Tibial artery (tissue), 4 donors: ENCODE results near the gene PCGF2.
A peak's percentile ranks its signal among the peaks of the same experiment; 100 is the strongest.

Source experiments
- DNase-seq, 2 donors: peaks; one replicate each; pipeline ENCODE4 v3.0.0-alpha.2; 2019
- H3K27ac ChIP-seq, 2 donors: fragments of 200-600 bp; sonication (generic) in 1 of 2; 1 replicate in 1 of 2; 2 replicates in 1 of 2; pipeline ENCODE4 v1.5.1; 2018 to 2019; ENCODE audit warnings: mild to moderate bottlenecking in 1 of 2
- H3K27me3 ChIP-seq, 2 donors: fragments of 200-600 bp; sonication (generic) in 1 of 2; one replicate each; pipeline versions ENCODE4 v1.5.1 to v1.6.0; 2016 to 2019
- H3K36me3 ChIP-seq, 3 donors: fragments of 200-600 bp; sonication (generic) in 2 of 3; one replicate each; pipeline ENCODE4 v1.5.1; 2016 to 2019; ENCODE audit warnings: mild to moderate bottlenecking in 2 of 3
- H3K4me1 ChIP-seq, 4 donors: fragments of 200-600 bp; sonication (generic) in 2 of 4; 1 replicate in 3 of 4; 2 replicates in 1 of 4; pipeline ENCODE4 v1.5.1; 2016 to 2019
- H3K4me3 ChIP-seq, 2 donors: fragments of 200-600 bp; sonication (generic) in 1 of 2; 1 replicate in 1 of 2; 2 replicates in 1 of 2; pipeline ENCODE4 v1.5.1; 2018 to 2019; ENCODE audit warnings: mild to moderate bottlenecking in 2 of 2
- H3K9me3 ChIP-seq, 3 donors: fragments of 200-600 bp; sonication (generic) in 1 of 3; one replicate each; pipeline ENCODE4 v1.5.1; 2016 to 2019
- intact Hi-C: fragments of 100-400 bp; cut with DNase I; formaldehyde crosslinking; loops from one replicate; pipeline ENCODE4 v1.15.0; 2023; ENCODE audit warnings: low total_unique reads
- TF ChIP-seq, protein P1 (sequence below), 2 experiments: fragments of 200-600 bp in 1 of 2; fragments of 450-650 bp in 1 of 2; IDR thresholded peaks; one replicate each; pipeline ENCODE4 v1.5.1; 2017 to 2019; ENCODE audit warnings: antibody characterized with exemption in 2 of 2, mild to moderate bottlenecking in 1 of 2, moderate library complexity in 1 of 2

Gene PCGF2

DNA sequence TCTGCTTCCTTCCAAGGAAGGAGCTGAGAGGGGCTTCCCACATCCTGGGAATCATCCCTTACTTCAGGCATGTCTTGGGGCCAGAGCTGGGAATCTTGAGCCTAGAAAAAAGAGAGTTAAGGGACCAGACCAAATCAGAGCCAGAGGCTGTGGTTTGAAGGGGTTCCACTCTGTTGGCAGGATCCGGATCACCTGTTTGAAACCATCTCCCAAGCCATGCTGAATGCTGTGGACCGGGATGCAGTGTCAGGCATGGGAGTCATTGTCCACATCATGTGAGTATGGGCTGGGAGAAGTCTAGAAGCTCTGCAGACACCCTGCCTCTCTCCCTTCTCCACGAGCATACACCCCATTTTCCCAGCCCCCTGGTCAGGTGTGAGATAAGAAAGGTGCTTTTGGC, 14.1 kb upstream of the PCGF2 start:
- TF ChIP-seq, protein P1, sequence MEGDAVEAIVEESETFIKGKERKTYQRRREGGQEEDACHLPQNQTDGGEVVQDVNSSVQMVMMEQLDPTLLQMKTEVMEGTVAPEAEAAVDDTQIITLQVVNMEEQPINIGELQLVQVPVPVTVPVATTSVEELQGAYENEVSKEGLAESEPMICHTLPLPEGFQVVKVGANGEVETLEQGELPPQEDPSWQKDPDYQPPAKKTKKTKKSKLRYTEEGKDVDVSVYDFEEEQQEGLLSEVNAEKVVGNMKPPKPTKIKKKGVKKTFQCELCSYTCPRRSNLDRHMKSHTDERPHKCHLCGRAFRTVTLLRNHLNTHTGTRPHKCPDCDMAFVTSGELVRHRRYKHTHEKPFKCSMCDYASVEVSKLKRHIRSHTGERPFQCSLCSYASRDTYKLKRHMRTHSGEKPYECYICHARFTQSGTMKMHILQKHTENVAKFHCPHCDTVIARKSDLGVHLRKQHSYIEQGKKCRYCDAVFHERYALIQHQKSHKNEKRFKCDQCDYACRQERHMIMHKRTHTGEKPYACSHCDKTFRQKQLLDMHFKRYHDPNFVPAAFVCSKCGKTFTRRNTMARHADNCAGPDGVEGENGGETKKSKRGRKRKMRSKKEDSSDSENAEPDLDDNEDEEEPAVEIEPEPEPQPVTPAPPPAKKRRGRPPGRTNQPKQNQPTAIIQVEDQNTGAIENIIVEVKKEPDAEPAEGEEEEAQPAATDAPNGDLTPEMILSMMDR (IDR thresholded peaks at IDR 0.05) = no peak
- no peaks in the 10 kb centered on the region for H3K27me3 ChIP-seq
- intact Hi-C loops = no loop called here
- no peak for DNase-seq
- H3K36me3 ChIP-seq = peaks cover 47 to 99% (median 89%) of the 10 kb centered on the region in 3 donors
- no peaks in the 10 kb centered on the region for H3K4me1 ChIP-seq
- H3K27ac ChIP-seq = no peak overlapping the region
- H3K4me3 ChIP-seq = no peak overlapping the region
- no peaks in the 10 kb centered on the region for H3K9me3 ChIP-seq

DNA sequence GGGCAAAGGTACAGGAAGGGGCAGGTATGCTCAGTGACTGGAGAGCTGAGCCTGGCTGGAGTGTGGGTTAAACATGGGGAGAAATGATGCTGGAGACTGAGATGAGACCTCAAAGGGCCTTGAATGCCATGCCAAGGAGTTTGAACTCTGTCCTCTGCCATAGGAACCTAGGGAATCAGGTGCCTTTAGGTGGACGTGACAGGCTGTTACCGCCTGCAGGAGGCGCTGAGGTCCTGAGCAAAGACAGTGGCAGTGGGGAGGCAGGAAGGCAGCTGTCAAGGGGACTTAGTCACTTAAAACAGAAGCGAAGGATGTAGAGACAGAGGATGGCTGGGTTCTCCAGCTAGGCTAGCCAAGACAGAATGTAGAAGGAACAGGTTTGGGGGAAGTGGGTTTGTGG, 13.5 kb upstream of the PCGF2 start:
- Histone ChIP-seq H3K4me3 (no peak overlapping the region), H3K9me3 (no peaks in the 10 kb centered on the region), H3K36me3 (peaks cover 48 to 96% (median 86%) of the 10 kb centered on the region in 3 donors), H3K27ac (no peak overlapping the region), H3K4me1 (no peaks in the 10 kb centered on the region), H3K27me3 (no peaks in the 10 kb centered on the region)
- TF ChIP-seq, protein P1 (IDR thresholded peaks at IDR 0.05) = no peak
- no peak for DNase-seq
- intact Hi-C loops = no loop called here

DNA sequence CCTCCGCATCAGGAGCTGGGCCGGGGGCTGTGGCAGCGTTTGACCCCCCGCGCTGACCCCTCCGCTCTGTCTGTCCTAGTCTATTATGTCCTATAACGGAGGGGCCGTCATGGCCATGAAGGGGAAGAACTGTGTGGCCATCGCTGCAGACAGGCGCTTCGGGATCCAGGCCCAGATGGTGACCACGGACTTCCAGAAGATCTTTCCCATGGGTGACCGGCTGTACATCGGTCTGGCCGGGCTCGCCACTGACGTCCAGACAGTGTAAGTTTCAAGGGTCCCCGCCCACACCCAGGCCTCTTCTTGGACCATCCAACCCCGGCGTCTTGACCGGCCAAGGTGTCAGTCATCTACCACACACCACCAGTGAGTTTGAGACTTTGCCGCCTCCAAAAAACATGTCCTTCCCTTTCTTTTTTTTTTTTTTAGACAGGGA, 5.0 kb upstream of the PCGF2 start:
- peak overlapping the region; percentile 85 to 96 for H3K27ac ChIP-seq
- H3K9me3 ChIP-seq = no peaks in the 10 kb centered on the region
- H3K36me3 ChIP-seq = peaks cover 13 to 35% (median 25%) of the 10 kb centered on the region in 3 donors
- peak overlapping the region; percentile 73 to 96 for H3K4me3 ChIP-seq
- intact Hi-C loops = loop anchor here (5.0 kb wide), 1 partner anchor 44 kb away; the partner anchor contains the start of gene PIP4K2B
- DNase-seq = no peak
- TF ChIP-seq, protein P1 (IDR thresholded peaks at IDR 0.05) = no peak
- H3K27me3 ChIP-seq = no peaks in the 10 kb centered on the region
- peaks cover 0 to 51% (median 40%) of the 10 kb centered on the region in 4 donors for H3K4me1 ChIP-seq

DNA sequence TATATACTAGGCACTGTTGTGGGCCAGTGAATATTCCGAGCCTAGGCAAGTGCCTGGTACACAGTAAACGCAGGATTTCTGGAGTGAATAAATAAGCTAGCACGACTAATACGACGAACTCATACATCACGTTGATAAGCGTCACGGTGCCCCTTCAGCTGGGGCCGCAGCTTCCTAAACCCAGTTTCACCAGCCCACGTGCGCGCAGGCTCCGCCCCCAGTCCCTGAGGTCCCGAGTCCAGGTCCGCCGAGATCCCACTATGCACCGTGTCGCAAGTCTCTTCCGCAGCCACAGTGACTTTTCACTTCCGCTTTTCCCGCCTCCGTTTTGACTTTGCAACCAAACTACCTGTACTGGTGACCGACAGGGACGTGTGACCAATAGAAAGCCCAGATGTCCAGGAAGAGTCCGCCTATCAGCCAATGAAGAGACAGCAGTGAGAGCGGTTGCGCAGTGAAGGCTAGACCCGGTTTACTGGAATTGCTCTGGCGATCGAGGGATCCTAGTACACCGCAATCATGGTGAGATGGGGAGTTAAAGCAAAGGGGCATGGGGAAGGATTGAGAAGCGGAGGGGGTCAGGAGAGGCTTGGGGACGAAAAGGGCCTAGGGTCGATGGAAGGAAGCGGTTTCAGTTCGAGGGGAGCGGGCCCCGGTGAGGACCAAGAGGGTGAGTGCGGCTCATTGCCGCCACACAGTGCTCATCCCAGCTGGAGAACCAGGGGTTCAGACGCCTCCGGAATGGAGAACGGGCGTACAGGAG, 4.4 kb upstream of the PCGF2 start, which contains the start of gene PSMB3:
TSS of gene PSMB3 (plus strand) at position 434 of the 763 bp plus-strand sequence. CDS start at position 520, 86 bp downstream.
- TF ChIP-seq, protein P1 (IDR thresholded peaks at IDR 0.05) = no peak
- H3K9me3 ChIP-seq = no peaks in the 10 kb centered on the region
- intact Hi-C loops = loop anchor here (5.0 kb wide), 1 partner anchor 45 kb away; the partner anchor contains the start of gene PIP4K2B
- no peaks in the 10 kb centered on the region for H3K27me3 ChIP-seq
- H3K36me3 ChIP-seq = peaks cover 12 to 29% (median 19%) of the 10 kb centered on the region in 3 donors
- DNase-seq = peak; percentile 99
- peak within 1 kb of the TSS; percentile 73 to 96 for H3K4me3 ChIP-seq
- H3K4me1 ChIP-seq = peaks cover 0 to 53% (median 40%) of the 10 kb centered on the region in 4 donors
- peak within 1 kb of the TSS; percentile 85 to 96 for H3K27ac ChIP-seq

DNA sequence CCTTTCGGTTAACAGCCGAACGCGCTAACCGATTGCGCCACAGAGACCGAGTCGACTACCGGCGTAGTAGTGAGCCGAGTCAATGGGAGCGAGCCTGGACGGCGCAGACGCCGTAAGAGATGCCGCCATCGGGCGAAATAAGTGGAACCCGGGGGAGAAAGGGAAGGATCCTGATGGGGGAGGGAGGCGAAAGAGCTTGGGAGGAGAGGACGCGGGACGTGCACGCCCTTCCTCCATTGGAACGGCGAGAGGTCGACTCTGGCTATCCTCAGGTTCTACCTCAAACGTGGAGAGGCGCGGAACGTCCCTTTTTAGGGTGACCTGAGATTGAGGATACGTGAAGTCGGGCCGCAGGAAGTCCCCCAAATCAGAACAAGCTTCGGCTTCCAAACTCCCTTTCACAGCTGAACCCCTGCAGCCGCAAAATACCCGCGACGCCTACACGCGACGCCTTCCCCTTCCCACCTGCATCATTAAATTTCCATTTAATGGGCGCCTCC, 3.7 kb upstream of the PCGF2 start:
- H3K4me1 ChIP-seq = peaks cover 0 to 59% (median 44%) of the 10 kb centered on the region in 4 donors
- no peaks in the 10 kb centered on the region for H3K27me3 ChIP-seq
- H3K9me3 ChIP-seq = no peaks in the 10 kb centered on the region
- H3K27ac ChIP-seq = peak overlapping the region; percentile 85 to 96
- H3K36me3 ChIP-seq = peaks cover 12 to 24% (median 15%) of the 10 kb centered on the region in 3 donors
- peak; percentile 83 to 88 for DNase-seq
- intact Hi-C loops = loop anchor here (5.0 kb wide), 1 partner anchor 45 kb away; the partner anchor contains the start of gene PIP4K2B
- TF ChIP-seq, protein P1 (IDR thresholded peaks at IDR 0.05) = no peak
- H3K4me3 ChIP-seq = peak overlapping the region; percentile 73 to 96
